ENCODE data around the gene AREL1.

DNA sequence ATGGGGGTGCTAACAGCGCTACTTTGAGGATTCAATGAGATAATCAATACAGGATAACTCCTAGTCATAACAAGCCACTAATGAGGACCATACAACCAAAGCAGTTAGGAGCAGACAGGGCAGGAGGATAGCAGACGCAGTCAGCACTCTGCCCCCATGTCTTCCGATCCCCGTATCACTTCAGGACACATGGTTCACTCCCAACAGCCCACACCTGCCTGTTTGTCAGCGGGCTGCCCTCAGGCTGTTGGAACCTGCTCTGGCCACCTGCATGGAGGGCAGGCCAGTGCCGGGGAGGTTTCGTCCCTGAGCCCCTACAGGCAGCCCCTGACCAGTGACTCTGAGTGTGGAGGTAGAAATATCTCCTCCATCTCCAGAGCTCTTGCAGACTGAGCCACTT, 63.7 kb downstream of the AREL1 start:
- TF ChIP-seq TAF1 (IDR thresholded peaks at IDR 0.05; ENCODE audit: low read depth, low read length) (no peak), POLR2A (IDR thresholded peaks at IDR 0.05; ENCODE audit: low read depth, low read length) (no peak), POU2F2 (IDR thresholded peaks at IDR 0.05; ENCODE audit: low read depth, low read length) (no peak), SPI1 (IDR thresholded peaks at IDR 0.05; ENCODE audit: low read depth, low read length) (no peak), POLR2AphosphoS5 (IDR thresholded peaks at IDR 0.05; ENCODE audit: low read depth, low read length) (no peak), PAX5 (IDR thresholded peaks at IDR 0.05; ENCODE audit: insufficient read depth, low read length, severe bottlenecking) (no peak)
